HG02870 (cell line): ENCODE results near the gene SLC5A10.
"Not testable (repeated sequence)": the region's sequence is repeated elsewhere in the genome, so short reads cannot be mapped to it uniquely, and the experiment has no call there.

Experiments used
- ATAC-seq: cut with Tn5 transposase; IDR thresholded peaks from one replicate; pipeline ENCODE4 v1.9.1; 2021; ENCODE audit warnings: mild to moderate bottlenecking, moderate library complexity; ENCODE audit not compliant: unreplicated experiment

Gene SLC5A10

GRCh38 chr17:19016297-19016696 is 64.3 kb downstream of the SLC5A10 start:
- no peak for ATAC-seq

- no peak for ATAC-seq
Observed at GRCh38 chr17:19016881-19017280, 64.9 kb downstream of the SLC5A10 start.

- ATAC-seq = no peak
Observed at GRCh38 chr17:19017401-19017800, 65.4 kb downstream of the SLC5A10 start.

GRCh38 chr17:19017804-19018599 is 66.0 kb downstream of the SLC5A10 start:
- no peak for ATAC-seq

- no peak for ATAC-seq
Observed at GRCh38 chr17:19018600-19018950, 66.6 kb downstream of the SLC5A10 start.

- no peak for ATAC-seq
Observed at GRCh38 chr17:19019041-19019941, 67.3 kb downstream of the SLC5A10 start.

GRCh38 chr17:19020016-19020415 is 68.1 kb downstream of the SLC5A10 start:
- ATAC-seq = no peak

- ATAC-seq = not testable (repeated sequence)
Observed at GRCh38 chr17:19021011-19021621, 69.2 kb downstream of the SLC5A10 start.

- no peak for ATAC-seq
Observed at GRCh38 chr17:19021622-19022083, 69.7 kb downstream of the SLC5A10 start.

GRCh38 chr17:19022128-19022527 is 70.2 kb downstream of the SLC5A10 start:
- no peak for ATAC-seq

- no peak for ATAC-seq
Observed at GRCh38 chr17:19022747-19023146, 70.8 kb downstream of the SLC5A10 start.

- no peak for ATAC-seq
Observed at GRCh38 chr17:19023209-19023999, 71.4 kb downstream of the SLC5A10 start.

GRCh38 chr17:19024101-19025078 is 72.4 kb downstream of the SLC5A10 start:
- no peak for ATAC-seq

- not testable (repeated sequence) for ATAC-seq
Observed at GRCh38 chr17:19028671-19029070, 76.7 kb downstream of the SLC5A10 start.

- not testable (repeated sequence) for ATAC-seq
Observed at GRCh38 chr17:19029740-19030139, 77.8 kb downstream of the SLC5A10 start.

- not testable (repeated sequence) for ATAC-seq
Observed at GRCh38 chr17:19030771-19031449, 78.9 kb downstream of the SLC5A10 start.

GRCh38 chr17:19031729-19032128 is 79.8 kb downstream of the SLC5A10 start:
- ATAC-seq = not testable (repeated sequence)

- ATAC-seq = peak; percentile 47
Observed at GRCh38 chr17:19032377-19032988, 80.5 kb downstream of the SLC5A10 start.
